Measurements from ENCODE around the gene CDC20B. TPM values are rescaled to one million over a fixed set of nuclear protein-coding genes. Genes with fewer than 3 reads are reported as not detected.
"Not testable (repeated sequence)": the region's sequence is repeated elsewhere in the genome, so short reads cannot be mapped to it uniquely, and the experiment has no call there.

The CDC20B gene
- total RNA-seq, 1 experiment from 2014 or later: 0.08 TPM

- no TSS peak for BruUV-seq (replicated peaks)
- no peaks in the 10 kb centered on the region for H3K4me1 ChIP-seq (ENCODE audit: control insufficient read depth, insufficient read depth, low read length)
- H3K36me3 ChIP-seq (ENCODE audit: control insufficient read depth, insufficient read depth, low read length): no peaks in the 10 kb centered on the region
- DNase-seq (ENCODE audit: low read depth, low spot score): no peak
- TF ChIP-seq TCF7L2 (IDR thresholded peaks at IDR 0.05; ENCODE audit: low read depth, low read length) (no peak), SIN3A (IDR thresholded peaks at IDR 0.05; ENCODE audit: borderline replicate concordance, insufficient read depth, low read depth, low read length) (no peak), CTCF (IDR thresholded peaks at IDR 0.05) (no peak), REST (IDR thresholded peaks at IDR 0.05; ENCODE audit: insufficient read depth in 1 of 2, low read depth in 2 of 2, low read length in 1 of 2) (no peak), POLR2AphosphoS5 (IDR thresholded peaks at IDR 0.05; ENCODE audit: low read depth, low read length) (no peak)
- ChIA-PET POLR2A (no interaction called here), CTCF (no interaction called here)
- intact Hi-C loops (cut with micrococcal nuclease; ENCODE audit: unreplicated experiment): no loop called here
- no peaks in the 10 kb centered on the region for H3K9me3 ChIP-seq (ENCODE audit: control insufficient read depth, insufficient read depth, low read depth, low read length)
- H3K27me3 ChIP-seq (ENCODE audit: control insufficient read depth, insufficient read depth, low read length): no peaks in the 10 kb centered on the region; the same call in 1 of the 2 replicates
- H3K4me3 ChIP-seq (ENCODE audit: low read depth in 2 of 2, low read length in 2 of 2): no peak overlapping the region
- no peak for ATAC-seq
- in situ Hi-C loops (cut with HindIII; ENCODE audit: low pct_unique_long_range_greater_than_20kb, low sequenced_read_pairs): no loop called here
- H3K27ac ChIP-seq (ENCODE audit: low read length): no peak overlapping the region
Observed at GRCh38 chr5:55110217-55110616, 62.8 kb downstream of the CDC20B start.

- DNase-seq (ENCODE audit: low read depth, low spot score): no peak
- Histone ChIP-seq H3K4me3 (ENCODE audit: low read depth in 2 of 2, low read length in 2 of 2) (no peak overlapping the region), H3K4me1 (ENCODE audit: control insufficient read depth, insufficient read depth, low read length) (no peaks in the 10 kb centered on the region), H3K27ac (ENCODE audit: low read length) (no peak overlapping the region), H3K27me3 (ENCODE audit: control insufficient read depth, insufficient read depth, low read length) (no peaks in the 10 kb centered on the region; the same call in 1 of the 2 replicates), H3K36me3 (ENCODE audit: control insufficient read depth, insufficient read depth, low read length) (no peaks in the 10 kb centered on the region), H3K9me3 (ENCODE audit: control insufficient read depth, insufficient read depth, low read depth, low read length) (no peaks in the 10 kb centered on the region)
- TF ChIP-seq POLR2AphosphoS5 (IDR thresholded peaks at IDR 0.05; ENCODE audit: low read depth, low read length) (no peak), SIN3A (IDR thresholded peaks at IDR 0.05; ENCODE audit: borderline replicate concordance, insufficient read depth, low read depth, low read length) (no peak), CTCF (IDR thresholded peaks at IDR 0.05) (no peak), TCF7L2 (IDR thresholded peaks at IDR 0.05; ENCODE audit: low read depth, low read length) (no peak), REST (IDR thresholded peaks at IDR 0.05; ENCODE audit: insufficient read depth in 1 of 2, low read depth in 2 of 2, low read length in 1 of 2) (no peak)
- ATAC-seq: no peak
- intact Hi-C loops (cut with micrococcal nuclease; ENCODE audit: unreplicated experiment): no loop called here
- CTCF ChIA-PET: no interaction called here
- in situ Hi-C loops (cut with HindIII; ENCODE audit: low pct_unique_long_range_greater_than_20kb, low sequenced_read_pairs): no loop called here
- POLR2A ChIA-PET: no interaction called here
- BruUV-seq (replicated peaks): no TSS peak
Observed at GRCh38 chr5:55108661-55109060, 64.3 kb downstream of the CDC20B start.

GRCh38 chr5:55105976-55106375 lies 67.0 kb downstream of the CDC20B start:
- ATAC-seq; DNase-seq (ENCODE audit: low read depth, low spot score); CTCF ChIA-PET; H3K36me3 ChIP-seq (ENCODE audit: control insufficient read depth, insufficient read depth, low read length); intact Hi-C loops (cut with micrococcal nuclease; ENCODE audit: unreplicated experiment); H3K4me3 ChIP-seq (ENCODE audit: low read depth in 2 of 2, low read length in 2 of 2); BruUV-seq (replicated peaks); H3K27ac ChIP-seq (ENCODE audit: low read length); in situ Hi-C loops (cut with HindIII; ENCODE audit: low pct_unique_long_range_greater_than_20kb, low sequenced_read_pairs); POLR2A ChIA-PET; H3K27me3 ChIP-seq (ENCODE audit: control insufficient read depth, insufficient read depth, low read length); H3K4me1 ChIP-seq (ENCODE audit: control insufficient read depth, insufficient read depth, low read length); H3K9me3 ChIP-seq (ENCODE audit: control insufficient read depth, insufficient read depth, low read depth, low read length): not testable (repeated sequence)
